Testis (tissue), 5 donors: ENCODE data around the gene ATP2B2. TPM values are rescaled to one million over a fixed set of nuclear protein-coding genes. Genes with fewer than 3 reads are reported as not detected.

ENCODE experiments used
- DNase-seq: peaks from one replicate; pipeline ENCODE4 v3.0.0-alpha.2; 2019
- H3K27ac ChIP-seq, 2 donors: fragments of 200-600 bp; sonication (generic); one replicate each; pipeline ENCODE4 v1.5.1; 2019
- H3K27me3 ChIP-seq: fragments of 200-600 bp; sonication (generic); one replicate; pipeline ENCODE4 v1.5.1; 2019
- H3K36me3 ChIP-seq: fragments of 200-600 bp; sonication (generic); one replicate; pipeline ENCODE4 v1.5.1; 2017; ENCODE audit warnings: low read depth; ENCODE audit errors: missing control alignments
- H3K4me1 ChIP-seq: fragments of 200-600 bp; sonication (generic); one replicate; pipeline ENCODE4 v1.5.1; 2019
- H3K4me3 ChIP-seq, 2 donors: fragments of 200-600 bp; sonication (generic); one replicate each; pipeline ENCODE4 v1.5.1; 2017 to 2019
- H3K9me3 ChIP-seq: fragments of 200-600 bp; sonication (generic); one replicate; pipeline ENCODE4 v1.5.1; 2017
- POLR2A ChIP-seq: fragments of 450-650 bp; IDR thresholded peaks from one replicate; pipeline ENCODE4 v1.6.1; 2017; ENCODE audit warnings: antibody characterized with exemption, mild to moderate bottlenecking, moderate library complexity
- WGBS, 2 donors: methylation state at CpG; one replicate each; pipeline ENCODE4 v1.1.5; 2018; 5-methylcytosine and 5-hydroxymethylcytosine counted together
- intact Hi-C: fragments of 100-400 bp; cut with DNase I; formaldehyde crosslinking; loops from one replicate; pipeline ENCODE4 v1.15.1; 2023; ENCODE audit warnings: low total_unique reads
- long read RNA-seq, 2 donors: transcript quantifications; one replicate each; lab custom pipeline, GENCODE V29; 2026
- polyA plus RNA-seq: library from polyadenylated mRNA; stranded (reverse); fragments of 350-450 nt; fragmentation: Illumina TruSeq; extraction: RNeasy Lipid Tissue Mini Kit (QIAGEN cat#74804); gene quantifications from one replicate; pipeline ENCODE4 v1.2.3, GENCODE V29; 2014; ENCODE audit warnings: low read depth, low replicate concordance; ENCODE audit not compliant: insufficient read depth
- total RNA-seq, 2 donors: library from RNA; depleted of rRNA; stranded (reverse); fragments of >200 nt; gene quantifications; one replicate each; pipeline ENCODE4 v1.2.3, GENCODE V29; 2016
- TF ChIP-seq, protein P1 (sequence below), 3 experiments: fragments of 450-650 bp in 2 of 3; fragments of 200-600 bp in 1 of 3; sonication (generic) in 1 of 3; IDR thresholded peaks; one replicate each; pipeline ENCODE4 v1.5.1; 2016 to 2019; ENCODE audit warnings: antibody characterized with exemption in 3 of 3, mild to moderate bottlenecking in 2 of 3, moderate library complexity in 1 of 3

Gene ATP2B2
- total RNA-seq (1 to 10 TPM; 1.8 to 2.9 TPM), polyA plus RNA-seq (1.1 TPM)
- long read RNA-seq, donor 1, result 0 reads
- long read RNA-seq, donor 2, result 0 reads

DNA sequence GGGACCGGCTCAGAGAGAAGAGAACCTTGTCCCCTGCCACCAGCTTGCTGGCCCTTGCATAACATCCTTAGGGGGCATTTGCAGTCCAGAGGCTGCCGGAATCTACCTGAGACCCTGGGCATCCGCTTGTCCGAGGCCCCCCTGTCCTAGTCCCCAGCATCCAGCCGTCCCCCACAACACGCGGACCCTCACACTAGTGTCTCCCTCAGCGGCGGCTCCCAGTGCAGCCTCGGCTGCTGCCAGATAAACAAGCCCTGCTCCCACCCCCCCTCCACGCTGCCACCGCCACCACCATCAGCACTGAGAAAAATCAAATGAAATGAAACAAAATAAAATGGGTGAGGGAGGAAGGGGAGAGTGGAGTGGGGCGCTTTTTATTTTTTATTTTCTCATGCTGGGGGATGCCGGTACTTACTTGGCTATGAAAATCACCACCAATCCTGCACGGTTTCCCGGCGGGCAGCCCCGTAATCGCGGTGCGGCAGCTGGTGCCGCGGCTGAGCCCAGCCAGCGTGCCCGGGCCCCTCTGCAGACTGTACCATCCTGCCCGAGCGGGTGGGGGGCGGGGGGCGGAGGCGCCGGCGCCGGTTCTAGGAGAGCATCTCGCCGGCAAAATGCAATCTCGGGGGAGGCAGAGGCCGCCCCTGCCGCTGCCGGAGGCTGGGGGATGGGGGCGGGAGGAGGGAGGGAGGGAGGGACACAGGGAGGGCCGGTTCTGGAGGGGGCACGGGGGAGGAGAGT is at the start of gene ATP2B2:
Gene ATP2B2 (minus strand): TSS at position 537 of the 741 bp plus-strand sequence. CDS start 56,043 bp downstream, outside the sequence.
- intact Hi-C loops, result no loop called here
- WGBS, 2 donors, result 1 to 4% methylated on average over 25 to 27 of the region's 42 CpGs
- no peaks in the 10 kb centered on the region for H3K27me3 ChIP-seq
- H3K36me3 ChIP-seq, result no peaks in the 10 kb centered on the region
- peaks cover 4% of the 10 kb centered on the region for H3K4me1 ChIP-seq
- H3K27ac ChIP-seq, result no peak within 1 kb of the TSS
- no peak for TF ChIP-seq POLR2A
- TF ChIP-seq, protein P1, sequence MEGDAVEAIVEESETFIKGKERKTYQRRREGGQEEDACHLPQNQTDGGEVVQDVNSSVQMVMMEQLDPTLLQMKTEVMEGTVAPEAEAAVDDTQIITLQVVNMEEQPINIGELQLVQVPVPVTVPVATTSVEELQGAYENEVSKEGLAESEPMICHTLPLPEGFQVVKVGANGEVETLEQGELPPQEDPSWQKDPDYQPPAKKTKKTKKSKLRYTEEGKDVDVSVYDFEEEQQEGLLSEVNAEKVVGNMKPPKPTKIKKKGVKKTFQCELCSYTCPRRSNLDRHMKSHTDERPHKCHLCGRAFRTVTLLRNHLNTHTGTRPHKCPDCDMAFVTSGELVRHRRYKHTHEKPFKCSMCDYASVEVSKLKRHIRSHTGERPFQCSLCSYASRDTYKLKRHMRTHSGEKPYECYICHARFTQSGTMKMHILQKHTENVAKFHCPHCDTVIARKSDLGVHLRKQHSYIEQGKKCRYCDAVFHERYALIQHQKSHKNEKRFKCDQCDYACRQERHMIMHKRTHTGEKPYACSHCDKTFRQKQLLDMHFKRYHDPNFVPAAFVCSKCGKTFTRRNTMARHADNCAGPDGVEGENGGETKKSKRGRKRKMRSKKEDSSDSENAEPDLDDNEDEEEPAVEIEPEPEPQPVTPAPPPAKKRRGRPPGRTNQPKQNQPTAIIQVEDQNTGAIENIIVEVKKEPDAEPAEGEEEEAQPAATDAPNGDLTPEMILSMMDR (IDR thresholded peaks at IDR 0.05), result no peak
- no peaks in the 10 kb centered on the region for H3K9me3 ChIP-seq
- peak within 1 kb of the TSS; percentile 6 to 47 for H3K4me3 ChIP-seq
- peak; percentile 17 for DNase-seq

DNA sequence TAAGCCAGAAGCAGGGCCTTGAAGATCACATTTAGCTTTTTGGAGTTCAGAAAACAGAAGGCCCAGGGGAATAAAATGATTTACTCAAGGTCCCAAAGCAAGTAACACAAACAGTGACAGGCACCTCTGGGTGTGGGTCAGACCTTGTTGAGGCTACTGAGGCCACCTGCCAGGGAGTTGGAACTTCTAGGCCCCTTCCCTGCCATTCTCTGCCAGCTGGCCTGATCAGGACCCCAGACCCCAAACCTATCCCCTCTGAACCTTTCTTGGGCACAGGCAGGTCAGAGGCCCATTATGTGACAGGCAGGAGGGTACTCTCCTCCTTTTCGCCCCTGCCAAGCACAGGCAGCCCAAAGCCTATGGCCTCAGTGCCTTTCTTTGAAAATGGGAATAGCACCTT is 49.4 kb upstream of the ATP2B2 start:
- Histone ChIP-seq H3K9me3 (no peaks in the 10 kb centered on the region), H3K4me3 (no peak overlapping the region), H3K27me3 (no peaks in the 10 kb centered on the region), H3K27ac (no peak overlapping the region), H3K36me3 (no peaks in the 10 kb centered on the region), H3K4me1 (no peaks in the 10 kb centered on the region)
- 93% methylated on average over 1 of the region's 1 CpG; no CpG with 5 or more reads in 1 of the 2 donors for WGBS, 2 donors
- intact Hi-C loops, result no loop called here
- DNase-seq, result no peak
- TF ChIP-seq, protein P1 (IDR thresholded peaks at IDR 0.05), result no peak
- TF ChIP-seq POLR2A, result no peak

DNA sequence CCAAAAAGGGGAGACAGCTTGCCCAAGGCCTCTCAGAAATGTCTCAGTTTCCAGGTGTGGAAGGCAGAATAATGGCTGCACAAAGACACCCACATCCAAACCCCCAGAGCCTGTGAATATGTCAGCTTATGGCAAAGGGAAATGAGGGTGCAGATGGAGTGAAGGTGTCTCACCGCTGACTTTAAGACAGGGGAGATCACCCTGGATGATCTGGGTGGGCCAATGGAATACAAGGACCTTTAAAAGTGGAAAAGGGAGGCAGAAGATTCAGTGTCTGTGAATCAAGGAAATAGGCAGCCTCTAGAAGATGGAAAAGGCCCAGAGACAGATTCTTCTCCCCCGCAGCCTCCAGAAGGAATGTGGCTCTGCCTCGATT is 48.8 kb upstream of the ATP2B2 start:
- 81 to 90% methylated on average over 3 of the region's 3 CpGs for WGBS, 2 donors
- intact Hi-C loops, result no loop called here
- H3K9me3 ChIP-seq, result no peaks in the 10 kb centered on the region
- TF ChIP-seq, protein P1 (IDR thresholded peaks at IDR 0.05), result no peak
- TF ChIP-seq POLR2A, result no peak
- H3K36me3 ChIP-seq, result no peaks in the 10 kb centered on the region
- no peaks in the 10 kb centered on the region for H3K27me3 ChIP-seq
- H3K27ac ChIP-seq, result no peak overlapping the region
- no peaks in the 10 kb centered on the region for H3K4me1 ChIP-seq
- H3K4me3 ChIP-seq, result no peak overlapping the region
- DNase-seq, result no peak

DNA sequence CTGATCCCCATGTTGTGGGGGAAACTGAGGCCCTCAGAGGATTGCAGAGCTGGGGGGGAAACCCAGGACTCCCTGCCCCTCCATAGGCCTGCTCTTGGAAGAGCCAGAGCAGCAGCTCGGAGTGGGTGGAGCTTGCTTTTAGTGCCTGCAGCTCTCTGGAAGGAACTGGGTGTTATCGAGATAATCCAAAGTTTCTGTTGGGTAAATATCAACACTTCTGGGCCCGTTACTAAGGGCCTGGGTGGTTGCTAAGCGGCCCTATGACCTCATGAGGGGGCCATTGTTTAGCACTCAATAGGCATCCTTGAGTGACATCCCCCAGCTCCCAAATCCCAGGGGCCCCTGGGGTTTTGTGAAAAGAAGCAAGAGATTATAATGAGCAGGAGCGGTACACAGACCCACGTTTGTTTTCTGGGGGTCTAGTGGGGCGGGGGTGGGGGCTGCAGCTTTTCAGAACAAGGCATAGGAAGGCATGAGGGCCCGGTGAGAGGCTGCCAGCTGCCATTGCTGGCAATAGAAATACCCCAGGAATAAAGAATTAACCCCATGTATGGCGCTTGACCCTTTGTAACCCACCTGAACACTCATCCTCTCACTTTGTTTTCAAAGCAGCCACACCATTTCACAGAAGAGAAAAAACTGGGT is 48.3 kb upstream of the ATP2B2 start:
- TF ChIP-seq, protein P1 (IDR thresholded peaks at IDR 0.05), result no peak
- TF ChIP-seq POLR2A, result no peak
- no peak overlapping the region for H3K4me3 ChIP-seq
- no peaks in the 10 kb centered on the region for H3K9me3 ChIP-seq
- no peaks in the 10 kb centered on the region for H3K36me3 ChIP-seq
- WGBS, 2 donors, result 48 to 50% methylated on average over 9 of the region's 9 CpGs
- DNase-seq, result no peak
- no peak overlapping the region for H3K27ac ChIP-seq
- no peaks in the 10 kb centered on the region for H3K4me1 ChIP-seq
- H3K27me3 ChIP-seq, result no peaks in the 10 kb centered on the region
- intact Hi-C loops, result no loop called here
